IMR-90 (cell line): ENCODE measurements around the gene KMT5C.

Source experiments
- BHLHE40 ChIP-seq: fragments of 150-350 bp; IDR thresholded peaks from 2 replicates; pipeline ENCODE4 v1.6.1; 2016; ENCODE audit warnings: mild to moderate bottlenecking, low read depth, low read length
- POLR2A ChIP-seq: IDR thresholded peaks from 2 replicates; pipeline ENCODE4 v1.6.1; 2012; ENCODE audit warnings: mild to moderate bottlenecking, low read depth, low read length

DNA sequence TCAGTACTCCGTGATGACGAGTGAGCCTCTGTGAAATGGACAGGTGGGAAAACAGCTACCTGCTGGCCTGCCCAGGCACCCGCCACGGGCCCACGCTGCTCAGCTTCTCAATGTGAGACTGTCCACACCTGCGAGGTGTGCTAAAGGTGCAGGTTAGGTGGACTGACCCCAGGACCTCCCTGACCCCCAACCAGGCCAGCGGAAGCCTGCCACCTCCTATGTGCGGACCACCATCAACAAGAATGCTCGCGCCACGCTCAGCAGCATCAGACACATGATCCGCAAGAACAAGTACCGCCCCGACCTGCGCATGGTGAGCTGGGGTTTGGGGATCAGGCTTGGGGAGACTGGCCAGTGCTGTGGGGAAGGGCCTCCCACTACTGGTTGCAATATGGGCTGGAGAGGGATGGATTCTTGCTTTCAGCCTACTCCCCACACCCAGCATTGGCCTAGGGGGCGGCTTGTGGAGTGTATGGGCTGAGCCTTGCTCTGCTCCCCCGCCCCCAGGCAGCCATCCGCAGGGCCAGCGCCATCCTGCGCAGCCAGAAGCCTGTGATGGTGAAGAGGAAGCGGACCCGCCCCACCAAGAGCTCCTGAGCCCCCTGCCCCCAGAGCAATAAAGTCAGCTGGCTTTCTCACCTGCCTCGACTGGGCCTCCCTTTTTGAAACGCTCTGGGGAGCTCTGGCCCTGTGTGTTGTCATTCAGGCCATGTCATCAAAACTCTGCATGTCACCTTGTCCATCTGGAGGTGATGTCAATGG lies 48.2 kb downstream of the KMT5C start:
- TF ChIP-seq POLR2A = no peak; the same call in 1 of the 2 replicates
- no peak for TF ChIP-seq BHLHE40
